ENCODE data around the gene GPR142. TPM values are rescaled to one million over a fixed set of nuclear protein-coding genes. Genes with fewer than 3 reads are reported as not detected.

The GPR142 gene
- total RNA-seq, 1 experiment from 2014 or later = 0.33 TPM

DNA sequence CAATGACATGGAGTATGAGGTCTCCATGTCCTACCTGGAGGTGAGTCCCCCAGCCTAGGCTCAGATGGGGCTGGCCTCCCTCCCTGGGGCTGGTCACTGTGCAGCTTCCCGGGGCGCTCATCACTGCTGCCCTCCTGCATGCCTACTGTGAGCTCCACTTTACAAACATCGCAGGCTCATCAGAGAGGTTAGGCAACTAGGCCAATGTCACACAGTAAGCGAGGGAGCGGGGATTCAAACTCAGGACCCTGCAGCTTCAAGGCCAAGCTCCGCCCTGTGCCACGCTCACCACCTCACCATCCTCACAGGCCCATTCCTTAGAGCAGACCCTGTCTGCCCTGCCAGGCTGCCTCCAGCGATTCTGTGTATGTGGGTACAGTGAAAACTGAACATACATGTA, 24.2 kb upstream of the GPR142 start:
- Histone ChIP-seq H3K18ac (ENCODE audit: insufficient read length, low read depth, low read length) (no peak overlapping the region), H2BK12ac (ENCODE audit: insufficient read length, low read depth, low read length) (no peak overlapping the region), H2BK20ac (ENCODE audit: low read depth, low read length, poor library complexity, severe bottlenecking) (no peak overlapping the region), H4K91ac (ENCODE audit: insufficient read length, low read depth, low read length) (no peak overlapping the region), H3K56ac (ENCODE audit: insufficient read length, low read depth, low read length) (no peak overlapping the region), H3K14ac (ENCODE audit: insufficient read depth, low read length) (no peak overlapping the region), H2BK15ac (ENCODE audit: low read depth, low read length) (no peak overlapping the region), H3K23me2 (ENCODE audit: insufficient read length, low read depth, low read length, poor library complexity, severe bottlenecking) (no peaks in the 10 kb centered on the region), H3K79me2 (ENCODE audit: insufficient read depth, low read length) (no peaks in the 10 kb centered on the region), H3K9ac (ENCODE audit: extremely low read depth, insufficient read length, low read length) (no peak overlapping the region), H2BK120ac (ENCODE audit: low read depth, low read length, poor library complexity, severe bottlenecking) (no peak overlapping the region), H3T11ph (ENCODE audit: low read length) (no peak overlapping the region), H3K4me1 (ENCODE audit: insufficient read depth, low read length) (peaks cover 2% of the 10 kb centered on the region; the same call in 1 of the 2 replicates), H2AK5ac (ENCODE audit: insufficient read length, low read length) (no peak overlapping the region), H2AFZ (ENCODE audit: low read length) (no peak overlapping the region), H3K4me2 (ENCODE audit: insufficient read depth, insufficient read length, low read length) (no peak overlapping the region), H3K23ac (ENCODE audit: insufficient read length, low read depth, low read length) (no peak overlapping the region), H2BK5ac (ENCODE audit: insufficient read length, low read length) (no peak overlapping the region), H4K20me1 (ENCODE audit: control insufficient read depth, insufficient read depth, insufficient read length) (no peaks in the 10 kb centered on the region), H3K27ac (ENCODE audit: insufficient read length, low read depth, low read length) (no peak overlapping the region), H4K5ac (ENCODE audit: insufficient read length, low read depth, low read length) (no peak overlapping the region), H4K8ac (replicated peaks; ENCODE audit: insufficient read length, low read depth, low read length) (no peak overlapping the region), H3K79me1 (ENCODE audit: insufficient read depth, low read depth, low read length, poor library complexity, severe bottlenecking) (no peaks in the 10 kb centered on the region), H3K4ac (ENCODE audit: low read depth, low read length) (no peak overlapping the region), H3K27me3 (ENCODE audit: insufficient read depth, low read length) (no peaks in the 10 kb centered on the region), H3K9me3 (ENCODE audit: control insufficient read depth, low read depth, low read length) (no peaks in the 10 kb centered on the region)
- Mint-ChIP-seq H3K27ac (no peak overlapping the region), H3K36me3 (ENCODE audit: insufficient read depth in 1 of 3, low read depth in 3 of 3) (no peaks in the 10 kb centered on the region), H3K9me3 (no peaks in the 10 kb centered on the region), H3K27me3 (ENCODE audit: low read depth) (peaks cover 30% of the 10 kb centered on the region), H3K4me1 (peaks cover 6 to 31% of the 10 kb centered on the region in 2 experiments), H3K4me3 (no peak overlapping the region)
- no peak for DNase-seq
- no peak for TF ChIP-seq CTCF (conservative IDR thresholded peaks at IDR 0.05)
- no CpG with 5 or more reads among the region's 8 CpGs for WGBS (ENCODE audit: extremely low coverage, insufficient read length, low lambda C conversion rate)
